Right lung (tissue), 5 donors: ENCODE measurements around the gene PIM1. TPM values are rescaled to one million over a fixed set of nuclear protein-coding genes. Genes with fewer than 3 reads are reported as not detected.

Source experiments
- DNase-seq, 2 donors: peaks; one replicate each; pipeline ENCODE4 v3.0.0-alpha.2; 2013
- polyA plus RNA-seq, 5 donors: library from polyadenylated mRNA; unstranded; fragments of 120-200 nt; gene quantifications; one replicate each; pipeline versions ENCODE4 v1.2.1 to v1.2.3, GENCODE V29; 2013; ENCODE audit warnings: inconsistent platforms in 1 of 5, low replicate concordance in 1 of 5; ENCODE audit not compliant: insufficient read length in 5 of 5, insufficient read depth in 1 of 5

PIM1 gene
- polyA plus RNA-seq, 5 donors: 13.9 to 22.2 (median 19.7) TPM

- DNase-seq: no peak
Observed at GRCh38 chr6:37136821-37137200, 33.1 kb upstream of the PIM1 start.

DNA sequence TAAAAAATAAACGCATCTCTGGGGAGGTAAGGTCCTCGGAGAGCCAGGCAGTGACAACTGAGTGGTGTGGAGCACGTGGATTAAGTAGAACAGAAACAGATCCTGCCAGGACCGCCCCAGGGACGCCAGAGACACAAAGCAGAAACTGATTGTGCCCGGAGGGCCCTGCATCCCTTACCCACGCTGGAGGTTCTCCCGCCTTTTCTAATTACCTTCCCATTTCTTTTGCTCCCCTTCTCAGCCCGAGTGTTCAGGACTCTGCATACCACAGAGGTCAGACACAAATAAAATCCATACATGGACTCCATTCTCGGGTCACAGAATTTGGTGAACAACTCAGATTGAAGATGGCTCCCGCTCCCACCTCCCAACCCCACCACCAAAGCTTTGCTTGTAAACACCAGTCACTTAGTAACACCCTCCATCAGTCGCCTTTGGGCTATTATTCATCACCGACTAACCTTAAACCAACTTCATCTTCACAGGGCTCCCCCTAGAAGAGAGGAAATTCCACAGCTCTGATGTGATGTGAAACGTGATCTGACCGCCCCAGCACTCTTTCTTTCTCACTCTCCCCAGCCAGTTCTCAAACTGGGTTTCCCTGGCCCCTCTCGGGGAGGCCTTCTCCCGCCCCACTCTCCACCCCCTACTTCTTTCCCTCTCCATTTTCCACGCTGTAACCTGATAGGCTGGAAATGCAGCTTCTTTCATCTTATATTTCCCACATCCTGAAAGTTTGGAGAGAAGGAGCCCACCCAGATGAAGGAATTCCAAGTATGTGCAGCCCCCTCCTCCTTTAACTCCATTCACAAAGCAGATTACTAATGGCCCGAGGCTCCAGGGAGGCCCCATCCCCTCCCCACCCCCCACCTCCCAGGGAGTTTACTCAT lies 32.5 kb upstream of the PIM1 start:
- DNase-seq: peak; percentile 55 to 60

- no peak for DNase-seq
Observed at GRCh38 chr6:37138856-37139229, 31.1 kb upstream of the PIM1 start.

GRCh38 chr6:37139230-37139962 lies 30.6 kb upstream of the PIM1 start:
- no peak for DNase-seq

GRCh38 chr6:37140145-37140544 lies 29.8 kb upstream of the PIM1 start:
- DNase-seq: no peak

DNA sequence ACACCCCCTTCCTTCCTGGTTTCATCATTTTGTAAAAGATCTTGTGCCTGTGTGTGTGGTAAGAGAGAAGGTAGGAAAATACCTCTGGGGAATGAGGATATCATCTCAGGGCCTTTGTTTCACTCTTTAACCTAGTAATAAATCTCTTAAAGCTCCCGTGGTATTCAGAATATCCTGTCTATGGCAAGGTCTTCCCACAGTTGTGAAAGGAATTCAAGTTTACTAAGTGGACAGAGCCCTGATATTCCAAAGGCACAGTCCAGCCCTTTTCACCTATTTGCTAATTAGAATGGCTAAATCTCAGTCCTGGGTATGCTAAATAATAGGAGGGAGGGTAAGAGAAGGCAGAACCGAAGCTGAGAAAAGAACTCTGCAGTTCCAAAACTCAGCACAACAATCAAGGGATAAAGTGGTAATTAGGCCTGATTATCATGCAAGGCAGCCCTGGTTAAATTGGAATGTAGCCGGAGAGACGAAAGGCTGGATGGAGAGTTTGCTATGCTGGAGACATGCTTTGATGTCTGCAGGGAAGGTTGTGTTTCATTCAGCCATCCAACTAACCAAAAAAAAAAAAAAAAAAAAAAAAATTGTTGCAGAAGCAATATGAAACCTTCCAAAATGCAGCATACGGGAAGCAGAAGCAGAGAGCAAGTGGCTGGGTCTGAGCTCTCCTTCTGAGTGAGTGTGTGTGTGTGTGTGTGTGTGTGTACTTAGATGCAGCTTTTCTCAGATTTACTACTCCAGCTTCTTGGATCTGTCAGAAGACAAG lies 28.5 kb upstream of the PIM1 start:
- DNase-seq: no peak

- DNase-seq: no peak
Observed at GRCh38 chr6:37142050-37142614, 27.8 kb upstream of the PIM1 start.

DNA sequence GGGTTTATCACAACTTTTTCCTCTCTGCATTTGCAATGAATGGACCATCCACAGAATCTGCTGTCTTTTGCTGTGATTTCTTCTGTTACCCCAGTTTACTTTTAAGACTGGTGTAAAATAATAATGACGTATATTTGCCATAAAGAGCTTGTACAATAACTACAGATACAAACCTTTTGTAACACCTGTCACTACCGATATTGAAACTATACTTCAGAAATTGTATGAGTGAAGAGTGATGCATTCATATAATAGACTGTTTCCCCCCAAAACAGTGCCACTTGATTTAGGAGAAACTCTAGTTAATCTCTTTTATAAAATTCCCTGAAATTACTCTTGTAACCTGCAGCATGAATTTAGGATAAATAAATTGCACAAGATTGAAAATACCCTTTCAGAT lies 26.4 kb upstream of the PIM1 start:
- DNase-seq: no peak

DNA sequence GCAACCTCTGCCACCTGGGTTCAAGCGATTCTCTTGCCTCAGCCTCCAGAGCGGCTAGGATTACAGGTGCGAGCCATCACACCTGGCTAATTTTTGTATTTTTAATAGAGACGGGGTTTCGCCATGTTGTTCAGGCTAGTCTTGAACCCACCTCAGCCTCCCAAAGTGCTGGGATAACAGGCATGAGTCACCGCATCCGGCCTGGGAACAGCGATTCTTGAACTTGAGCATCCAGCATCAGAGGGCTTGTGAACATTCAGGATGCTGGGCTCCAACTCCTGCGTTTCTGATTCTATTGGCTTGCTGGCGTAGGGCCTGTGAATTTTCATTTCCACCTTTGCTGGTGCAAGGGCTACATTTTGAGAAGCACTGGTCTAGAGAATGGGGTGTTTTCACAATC lies 24.5 kb upstream of the PIM1 start:
- DNase-seq: no peak

- DNase-seq: no peak
Observed at GRCh38 chr6:37146735-37147157, 23.2 kb upstream of the PIM1 start.

GRCh38 chr6:37149745-37150144 lies 20.2 kb upstream of the PIM1 start:
- DNase-seq: no peak

DNA sequence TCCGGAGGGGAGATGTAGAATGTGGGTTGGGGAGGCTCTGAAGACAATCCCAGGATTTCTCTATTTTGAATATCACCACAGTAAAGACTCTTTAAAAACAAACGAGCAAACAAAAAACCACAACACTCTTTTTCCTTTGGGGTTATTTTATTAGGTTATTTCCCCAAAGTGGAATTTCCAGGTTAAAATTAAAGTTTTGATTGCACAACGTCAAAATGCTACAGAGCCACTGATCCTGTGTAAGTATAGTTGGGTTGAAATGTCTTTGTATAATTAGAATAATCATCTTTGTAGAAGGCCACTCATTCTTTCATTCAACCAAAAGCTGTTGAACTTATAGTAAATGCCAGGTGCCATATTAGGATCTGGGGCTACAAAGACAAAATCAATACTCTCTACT lies 19.6 kb upstream of the PIM1 start:
- DNase-seq: no peak

DNA sequence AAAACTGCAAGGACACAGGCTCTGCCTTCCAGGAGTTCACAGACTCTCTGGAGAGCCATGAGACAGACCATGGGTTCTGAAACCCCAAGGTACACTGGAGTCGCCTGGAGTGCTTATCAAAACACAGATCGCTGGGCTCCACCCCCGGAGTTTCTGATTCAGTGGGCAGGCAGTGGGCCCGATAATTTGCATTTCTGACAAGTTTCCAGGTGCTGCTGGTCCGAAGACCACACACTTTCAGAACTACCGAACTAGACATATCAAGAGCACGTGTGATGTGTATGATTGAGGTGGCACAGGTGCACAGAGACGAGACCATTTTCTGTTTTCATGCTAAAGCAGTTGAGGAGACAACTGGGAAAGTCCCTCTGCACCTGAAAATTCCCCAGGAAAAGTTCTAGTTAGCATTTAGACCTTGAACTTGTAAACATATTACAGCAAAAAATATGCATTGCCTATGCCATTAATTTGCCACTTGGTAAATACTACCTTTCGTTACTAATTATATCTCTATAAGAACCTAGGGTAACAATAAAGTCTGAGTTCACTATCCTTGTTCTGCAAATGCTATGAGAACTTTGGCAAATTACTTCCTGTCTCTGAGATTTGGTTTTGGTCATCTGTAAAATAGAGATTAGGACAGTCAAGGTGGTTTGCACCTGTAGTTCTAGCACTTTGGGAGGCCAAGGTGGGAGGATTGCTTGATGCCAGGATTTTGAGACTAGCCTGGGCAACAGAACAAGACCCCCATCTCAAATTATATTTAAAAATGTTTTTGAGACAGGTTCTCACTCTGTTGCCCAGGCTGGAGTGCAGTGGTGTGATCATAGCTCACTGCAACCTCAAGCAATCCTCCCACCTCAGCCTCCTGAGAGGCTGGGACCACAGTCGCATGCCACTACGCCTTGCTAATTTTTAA lies 14.3 kb upstream of the PIM1 start:
- DNase-seq: no peak

DNA sequence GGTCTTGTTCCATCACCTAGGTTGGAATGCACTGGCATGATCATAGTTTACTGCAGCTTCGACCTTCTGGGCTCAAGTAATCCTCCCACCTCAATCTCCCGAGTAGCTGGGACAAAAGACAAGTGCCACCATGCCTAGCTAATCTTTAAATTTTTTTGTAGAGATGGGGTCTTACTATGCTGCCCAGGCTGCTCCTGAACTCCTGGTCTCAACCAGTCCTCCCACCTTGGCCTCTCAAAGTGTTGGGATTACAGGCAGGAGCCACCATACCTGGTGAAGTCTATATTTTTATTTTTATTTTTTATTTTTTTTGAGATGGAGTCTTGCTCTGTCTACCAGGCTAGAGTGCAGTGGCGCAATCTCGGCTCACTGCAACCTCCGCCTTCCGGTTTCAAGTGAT lies 11.4 kb upstream of the PIM1 start:
- DNase-seq: no peak

DNA sequence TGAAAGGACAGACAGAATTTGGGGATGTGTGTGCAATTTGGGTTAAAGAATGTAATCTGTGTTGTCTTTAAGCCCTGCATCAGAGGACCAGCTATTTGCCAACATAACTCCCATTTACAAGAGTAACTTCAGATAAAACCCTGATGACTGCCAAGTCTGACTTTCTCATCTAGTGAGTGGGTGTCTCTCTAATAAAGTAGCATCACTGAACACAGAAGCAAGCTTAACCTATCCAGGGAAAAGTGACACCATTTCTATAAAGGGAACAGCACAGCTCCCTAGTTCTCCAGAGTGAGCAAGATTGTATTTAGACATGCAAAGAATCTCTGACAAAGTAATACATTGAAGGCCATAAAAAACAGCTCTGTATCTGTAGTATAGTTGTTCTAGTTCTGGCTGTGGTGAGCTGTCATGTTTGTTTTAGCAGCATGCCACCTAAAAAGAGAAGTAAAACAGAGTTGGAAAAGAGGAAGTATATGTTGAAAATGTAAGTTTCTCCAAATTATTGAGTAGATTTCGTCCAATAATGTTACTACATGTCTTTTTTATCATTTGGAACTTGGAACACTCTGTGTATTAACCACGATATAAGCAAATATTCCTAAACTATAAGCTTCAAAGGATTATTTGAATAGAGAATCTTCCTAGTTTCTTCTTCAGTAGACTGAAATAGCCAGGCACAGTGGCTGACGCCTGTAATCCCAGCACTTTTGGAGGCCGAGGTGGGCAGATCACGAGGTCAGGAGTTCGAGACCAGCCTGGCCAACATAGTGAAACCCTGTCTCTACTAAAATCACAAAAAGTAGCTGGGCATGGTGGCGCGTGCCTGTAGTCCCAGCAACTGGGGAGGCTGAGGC lies 8.8 kb upstream of the PIM1 start:
- no peak for DNase-seq

DNA sequence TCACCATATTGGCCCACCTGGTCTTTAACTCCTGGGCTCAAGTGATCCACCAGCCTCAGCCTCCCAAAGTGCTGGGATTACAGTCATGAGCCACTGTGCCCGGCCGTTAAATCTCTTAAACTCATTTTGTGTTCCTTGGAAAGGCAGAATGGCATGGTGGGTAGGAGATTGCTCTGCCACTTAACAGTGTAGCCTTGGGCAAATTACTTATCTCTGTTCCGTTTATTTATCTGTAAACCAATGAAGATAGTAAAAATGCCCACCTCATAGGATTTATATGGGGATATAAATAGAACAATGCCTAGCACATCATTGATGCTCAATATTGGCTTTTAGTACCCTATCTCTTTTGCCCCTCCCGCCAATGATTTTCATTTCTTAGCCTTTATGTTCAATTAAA lies 7.2 kb upstream of the PIM1 start:
- no peak for DNase-seq

DNA sequence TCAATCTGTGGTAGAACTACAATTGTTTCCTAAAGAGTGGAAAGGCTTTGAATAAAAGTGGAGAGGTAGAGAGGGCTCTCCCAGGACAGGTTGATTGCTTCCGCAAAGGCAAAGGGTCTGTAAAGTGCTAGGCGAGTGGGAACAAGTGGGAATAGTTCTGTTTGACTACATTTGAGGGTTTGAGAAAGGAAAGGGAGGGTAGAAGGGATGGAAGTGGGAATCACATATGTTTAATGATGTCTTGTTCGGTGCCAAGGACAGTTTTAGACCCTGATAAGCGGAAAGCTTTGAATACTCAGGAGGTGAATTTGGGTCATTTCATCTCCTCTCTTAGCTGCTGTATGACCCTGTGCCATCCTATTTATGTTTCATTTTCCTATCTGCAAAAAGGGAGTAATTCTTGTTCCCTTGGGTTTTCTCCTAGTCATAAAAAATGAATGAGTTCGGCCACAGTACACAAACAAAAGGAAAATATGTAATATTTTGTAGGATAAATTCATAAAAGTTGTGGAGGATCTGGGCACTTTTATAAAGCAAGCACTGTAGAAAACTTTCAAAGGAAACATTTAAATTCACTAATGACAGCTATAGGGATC lies 1.7 kb upstream of the PIM1 start:
- DNase-seq: peak in 1 of 2 donors; percentile 6

- DNase-seq: peak in 1 of 2 donors; percentile 71
Observed at GRCh38 chr6:37168811-37169495, 999 bp upstream of the PIM1 start.
